ENCODE results near the gene RNF8. TPM values are rescaled to one million over a fixed set of nuclear protein-coding genes. Genes with fewer than 3 reads are reported as not detected.

RNF8 gene
- total RNA-seq, 1 donor from 2014 or later, result 28.0 TPM

Other genes starting within 250 kb of the RNF8 start
- gene PIM1, start 183.8 kb upstream of the RNF8 start, total RNA-seq, result 3.2 and 3.6 TPM in 2 replicates
- gene TBC1D22B, start 96.2 kb upstream of the RNF8 start, total RNA-seq, result 6.9 and 12.4 TPM in 2 replicates
- 8.8 and 15.5 TPM in 2 replicates for gene TMEM217, start 95.8 kb upstream of the RNF8 start, total RNA-seq
- gene CMTR1, start 79.2 kb downstream of the RNF8 start, total RNA-seq, result 32.6 and 61.9 TPM in 2 replicates
- gene CCDC167, start 145.9 kb downstream of the RNF8 start, total RNA-seq, result 23.0 and 24.1 TPM in 2 replicates

Data from pulmonary artery endothelial cell (primary cell).